ENCODE data around the gene BAMBI.

GRCh38 chr10:28644647-28645046, 32.7 kb upstream of the BAMBI start:
- TF ChIP-seq CTCF (IDR thresholded peaks at IDR 0.05; ENCODE audit: low read length), result no peak
- no peak for TF ChIP-seq EZH2 (optimal IDR thresholded peaks at IDR 0.05; ENCODE audit: low read depth, low read length)
